GM12872 (cell line): ENCODE data around the gene ERH.

Experiments
- TF ChIP-seq, protein P1 (sequence below): IDR thresholded peaks from 3 replicates; pipeline ENCODE4 v1.5.1; 2011; ENCODE audit warnings: low read depth, mild to moderate bottlenecking, low read length, moderate library complexity; ENCODE audit not compliant: insufficient read depth

Gene ERH

DNA sequence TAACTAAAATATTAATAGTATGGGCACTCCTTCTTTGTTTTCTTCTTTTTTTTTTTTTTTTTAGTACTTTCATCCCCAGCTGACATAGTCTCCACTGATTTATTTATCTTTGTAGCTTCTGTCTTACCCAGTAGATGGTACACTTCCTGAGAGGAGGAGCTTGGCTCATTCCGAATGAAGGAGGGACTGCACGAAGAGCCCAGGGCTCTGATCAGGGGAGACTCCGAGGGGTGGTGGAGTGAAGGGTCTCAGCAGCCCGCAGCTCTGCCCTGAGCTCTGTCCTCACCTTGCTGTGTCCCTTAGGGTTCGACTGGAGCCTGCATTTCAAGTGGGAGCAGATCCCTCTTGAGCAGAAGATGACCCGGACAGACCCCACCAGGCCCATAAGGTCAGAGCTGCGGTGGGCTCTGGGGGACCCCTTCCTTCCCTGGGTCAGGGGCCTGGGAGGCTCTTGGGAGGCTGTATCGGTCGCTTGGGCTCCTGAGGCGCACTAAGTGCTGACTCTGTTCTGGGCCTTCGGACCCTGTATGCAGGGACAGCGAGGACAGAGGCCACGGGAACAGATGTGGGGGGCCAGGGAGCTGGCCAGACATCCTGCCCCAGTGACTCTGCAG lies 65.2 kb downstream of the ERH start:
- TF ChIP-seq, protein P1, sequence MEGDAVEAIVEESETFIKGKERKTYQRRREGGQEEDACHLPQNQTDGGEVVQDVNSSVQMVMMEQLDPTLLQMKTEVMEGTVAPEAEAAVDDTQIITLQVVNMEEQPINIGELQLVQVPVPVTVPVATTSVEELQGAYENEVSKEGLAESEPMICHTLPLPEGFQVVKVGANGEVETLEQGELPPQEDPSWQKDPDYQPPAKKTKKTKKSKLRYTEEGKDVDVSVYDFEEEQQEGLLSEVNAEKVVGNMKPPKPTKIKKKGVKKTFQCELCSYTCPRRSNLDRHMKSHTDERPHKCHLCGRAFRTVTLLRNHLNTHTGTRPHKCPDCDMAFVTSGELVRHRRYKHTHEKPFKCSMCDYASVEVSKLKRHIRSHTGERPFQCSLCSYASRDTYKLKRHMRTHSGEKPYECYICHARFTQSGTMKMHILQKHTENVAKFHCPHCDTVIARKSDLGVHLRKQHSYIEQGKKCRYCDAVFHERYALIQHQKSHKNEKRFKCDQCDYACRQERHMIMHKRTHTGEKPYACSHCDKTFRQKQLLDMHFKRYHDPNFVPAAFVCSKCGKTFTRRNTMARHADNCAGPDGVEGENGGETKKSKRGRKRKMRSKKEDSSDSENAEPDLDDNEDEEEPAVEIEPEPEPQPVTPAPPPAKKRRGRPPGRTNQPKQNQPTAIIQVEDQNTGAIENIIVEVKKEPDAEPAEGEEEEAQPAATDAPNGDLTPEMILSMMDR: no peak

DNA sequence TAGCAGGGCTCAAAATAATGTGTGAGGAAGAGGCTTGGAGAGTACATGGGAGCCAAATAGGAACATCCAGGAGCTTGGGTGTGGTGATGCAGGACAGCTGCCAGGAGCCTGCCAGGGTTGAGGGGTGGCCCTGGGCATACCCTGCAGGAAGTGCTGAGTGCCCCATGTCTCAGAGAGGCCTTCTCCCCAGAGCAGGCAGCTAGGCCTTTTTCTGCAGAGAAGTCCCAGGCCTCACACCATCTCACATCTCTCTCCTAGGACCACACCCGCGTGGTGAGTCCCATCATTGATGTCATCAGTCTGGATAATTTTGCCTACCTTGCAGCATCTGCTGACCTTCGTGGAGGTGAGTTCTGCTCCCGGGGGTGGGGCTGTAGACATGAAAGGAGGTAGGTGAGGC lies 66.9 kb downstream of the ERH start:
- TF ChIP-seq, protein P1: no peak
